HS-27A (cell line): Measurements from ENCODE around the gene NFIL3.
"Not testable (repeated sequence)": the region's sequence is repeated elsewhere in the genome, so short reads cannot be mapped to it uniquely, and the experiment has no call there.

ENCODE experiments used
- DNase-seq: peaks from one replicate; pipeline ENCODE4 v3.0.0-alpha.2; 2012; ENCODE audit warnings: low read depth, missing footprints

Gene NFIL3

DNA sequence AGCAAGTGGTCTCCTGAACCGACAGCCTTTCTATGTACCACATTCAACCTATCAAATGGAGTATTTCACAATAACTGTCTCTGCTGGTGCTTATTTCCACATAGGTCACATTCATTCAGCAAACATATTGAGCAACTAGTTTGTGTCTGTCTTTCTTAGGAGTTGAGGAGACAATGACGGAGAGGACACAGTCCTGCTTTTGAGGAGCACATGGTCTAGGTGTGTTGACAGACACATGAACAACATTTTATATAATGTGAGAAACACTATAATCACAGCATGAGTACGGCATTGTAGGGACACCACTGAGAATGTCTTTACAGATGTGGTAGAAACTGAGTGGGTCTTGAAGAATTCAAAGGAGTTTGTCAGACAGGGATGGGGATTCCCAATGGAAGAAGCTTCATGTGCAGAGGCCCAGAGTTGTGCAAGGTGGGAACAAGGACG is 28.5 kb downstream of the NFIL3 start:
- DNase-seq: no peak

DNA sequence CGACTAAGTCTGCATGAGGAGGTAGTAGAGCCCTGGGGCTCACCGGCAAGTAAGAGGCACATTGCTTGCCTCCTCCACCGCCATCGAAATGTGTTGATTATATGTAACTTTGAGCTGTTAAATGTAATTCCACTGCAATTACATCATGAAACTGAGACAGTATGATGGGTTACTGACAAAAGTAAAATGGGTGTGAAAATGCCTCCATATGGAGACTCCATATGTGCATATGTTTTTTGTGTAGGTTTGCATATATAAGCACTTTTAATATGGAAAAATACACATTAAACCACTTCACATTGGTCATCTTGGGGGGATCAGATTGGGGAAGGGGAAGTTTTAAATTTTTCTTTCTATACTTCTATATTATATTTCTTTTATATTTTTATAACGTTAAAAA is 29.8 kb downstream of the NFIL3 start:
- DNase-seq: no peak

DNA sequence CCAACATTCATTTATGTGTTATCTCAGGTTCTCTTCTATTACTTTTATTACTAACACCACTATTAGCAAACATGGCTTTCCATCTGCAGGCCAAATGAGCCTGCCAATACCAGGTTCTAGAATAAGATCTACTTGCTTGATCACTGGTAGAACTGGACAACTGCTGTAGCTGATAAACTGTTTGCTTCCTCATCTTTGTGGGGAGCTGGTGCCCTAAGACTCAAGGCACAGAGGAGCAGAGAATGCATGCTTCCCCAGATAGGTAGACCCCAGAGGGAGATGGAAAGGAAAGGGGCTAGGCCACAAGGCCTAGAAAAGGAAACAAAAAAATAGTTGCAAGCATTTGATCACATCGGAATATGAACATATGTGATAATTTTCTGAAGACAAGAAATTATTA is 31.2 kb downstream of the NFIL3 start:
- DNase-seq: no peak

DNA sequence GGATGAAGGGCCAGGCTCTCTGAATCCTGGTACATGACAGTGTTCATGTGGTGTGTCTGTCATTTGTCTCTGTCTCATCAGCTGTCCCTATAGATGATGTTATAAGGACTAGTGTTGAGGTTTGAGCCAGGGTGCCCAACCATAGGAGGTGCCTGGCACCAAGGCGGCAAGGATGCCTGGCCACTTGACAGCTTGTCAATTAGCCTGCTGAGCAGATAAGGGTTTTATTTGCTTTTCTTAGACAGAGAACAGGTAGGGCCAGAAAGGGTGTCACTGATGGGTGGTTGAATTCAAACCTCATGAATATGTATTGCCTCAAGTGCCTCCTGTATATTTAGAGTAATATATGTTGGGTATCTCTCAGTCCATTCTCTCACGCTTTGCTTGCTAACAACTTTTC is 31.8 kb downstream of the NFIL3 start:
- no peak for DNase-seq

DNA sequence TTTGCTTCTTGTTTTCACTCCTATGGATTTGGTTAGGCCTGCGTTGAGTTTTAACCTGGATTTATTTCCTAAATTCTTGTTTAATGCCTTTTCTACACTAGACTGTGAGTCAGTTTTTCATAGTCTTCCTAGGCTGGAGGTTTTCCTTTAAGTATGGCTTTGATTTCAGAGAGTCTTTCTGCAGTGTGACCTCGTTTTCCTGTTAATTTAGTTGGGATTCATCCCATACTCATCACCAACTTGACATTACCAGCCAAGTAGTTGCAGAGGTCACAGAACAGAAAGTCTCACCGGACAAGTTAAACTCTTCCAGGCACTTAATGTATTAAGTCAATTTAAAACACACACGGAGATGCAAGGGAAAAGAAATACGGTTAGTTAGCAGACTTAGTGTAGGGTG is 32.2 kb downstream of the NFIL3 start:
- no peak for DNase-seq

DNA sequence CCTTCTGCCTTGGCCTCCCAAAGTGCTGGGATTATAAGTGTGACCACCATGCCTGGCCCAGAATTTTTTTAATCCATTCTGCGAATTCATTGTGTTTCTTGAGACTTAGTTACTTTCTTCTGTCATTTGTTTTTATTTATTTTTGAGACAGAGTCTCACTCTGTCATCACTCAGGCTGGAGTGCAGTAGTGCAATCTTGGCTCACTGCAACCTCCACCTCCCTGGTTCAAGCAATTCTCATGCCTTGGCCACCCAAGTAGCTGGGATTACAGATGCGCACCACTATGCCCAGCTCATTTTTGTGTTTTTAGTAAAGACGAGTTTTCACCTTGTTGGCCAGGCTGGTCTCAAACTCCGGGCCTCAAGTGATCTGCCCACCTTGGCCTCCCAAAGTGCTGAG is 33.9 kb downstream of the NFIL3 start:
- not testable (repeated sequence) for DNase-seq

DNA sequence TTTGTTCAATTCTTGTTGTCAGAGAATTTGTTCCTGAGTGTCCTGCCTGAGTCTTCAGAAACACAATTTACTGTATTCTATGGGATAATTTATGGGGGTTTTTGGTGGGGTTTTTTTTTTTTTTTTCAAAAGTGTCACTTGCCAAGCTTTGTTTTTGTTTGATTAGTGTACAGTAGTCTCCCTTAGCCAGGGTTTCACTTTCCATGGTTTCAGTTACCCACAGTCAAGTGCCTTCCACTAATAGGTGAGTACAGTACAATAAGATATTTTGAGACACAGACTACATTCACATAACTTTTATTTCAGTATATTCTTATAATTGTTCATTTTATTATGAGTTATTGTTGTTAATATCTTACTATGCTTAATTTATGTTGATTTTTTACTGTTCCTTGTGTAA is 36.9 kb downstream of the NFIL3 start:
- no peak for DNase-seq

DNA sequence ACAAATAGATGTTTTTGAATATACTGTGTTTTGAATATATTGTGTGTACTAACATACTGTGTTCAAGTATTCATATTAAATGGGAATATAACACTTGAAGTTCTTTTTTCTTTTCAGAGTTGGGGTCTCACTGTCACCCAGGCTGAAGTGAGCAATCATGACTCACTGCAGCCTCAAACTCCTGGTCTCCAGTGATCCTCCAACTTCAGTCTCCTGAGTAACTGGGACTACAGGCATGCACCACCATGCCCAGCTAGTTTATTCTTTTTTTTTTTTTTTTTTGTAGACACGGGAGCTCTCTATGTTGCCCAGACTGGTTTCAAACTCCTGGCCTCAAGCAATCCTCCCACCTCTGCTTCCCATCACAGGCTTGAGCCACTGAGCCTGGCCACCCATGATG is 38.7 kb downstream of the NFIL3 start:
- DNase-seq: no peak

DNA sequence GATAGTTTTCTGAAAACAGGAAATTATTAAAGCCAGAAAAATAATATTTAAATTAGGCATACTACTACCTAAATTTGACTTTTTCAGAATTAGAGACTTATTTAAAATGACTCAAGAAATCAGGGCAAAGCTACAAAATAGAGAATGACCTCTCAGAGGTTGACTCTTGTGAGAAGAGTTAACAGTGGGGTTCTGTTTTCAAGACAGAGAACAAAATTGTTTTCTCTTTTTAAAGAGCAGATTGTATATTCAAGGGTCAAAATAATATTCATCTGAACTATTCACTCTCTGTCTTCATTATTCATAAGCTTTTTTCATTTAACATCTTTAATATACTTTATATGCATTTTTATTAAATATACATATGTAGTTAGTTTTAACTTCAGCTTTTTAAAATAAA is 40.1 kb downstream of the NFIL3 start:
- no peak for DNase-seq

DNA sequence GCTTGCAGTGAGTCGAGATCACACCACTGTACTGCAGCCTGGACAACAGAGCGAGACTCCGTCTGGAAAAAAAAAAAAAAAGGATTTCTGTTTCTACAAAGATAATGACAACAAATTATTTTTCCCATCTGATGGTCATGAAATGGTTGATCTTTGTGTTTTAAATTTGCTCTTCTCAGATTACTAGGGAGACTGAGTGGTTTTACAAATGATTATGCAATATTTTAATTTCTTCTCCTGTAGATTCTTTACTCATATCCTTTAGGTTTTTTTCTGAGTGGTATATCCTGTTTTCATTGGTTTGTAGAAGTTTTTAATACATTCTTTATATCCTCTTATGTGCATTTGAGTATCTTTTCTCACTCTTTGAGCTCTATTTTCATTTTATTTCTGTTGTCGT is 41.3 kb downstream of the NFIL3 start:
- no peak for DNase-seq

DNA sequence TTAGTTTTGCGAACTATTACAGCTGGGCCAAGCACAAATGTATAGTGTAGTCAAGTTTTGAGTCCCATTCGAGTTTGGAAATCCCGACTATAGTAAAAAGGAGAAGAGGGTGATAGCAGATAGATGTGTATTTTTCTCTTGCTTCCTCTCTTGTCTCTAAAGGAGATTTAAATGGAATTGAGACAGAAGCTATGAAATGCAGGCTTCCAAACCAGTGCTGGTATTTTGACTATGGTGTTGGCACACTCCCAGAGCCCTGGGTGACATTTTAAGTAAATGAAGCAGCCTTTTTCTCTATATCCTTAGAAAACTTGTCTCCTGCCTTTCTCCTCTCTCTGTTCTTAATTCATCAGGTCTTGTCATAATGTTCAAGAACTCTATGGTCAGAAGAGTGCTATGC is 44.2 kb downstream of the NFIL3 start:
- DNase-seq: no peak

DNA sequence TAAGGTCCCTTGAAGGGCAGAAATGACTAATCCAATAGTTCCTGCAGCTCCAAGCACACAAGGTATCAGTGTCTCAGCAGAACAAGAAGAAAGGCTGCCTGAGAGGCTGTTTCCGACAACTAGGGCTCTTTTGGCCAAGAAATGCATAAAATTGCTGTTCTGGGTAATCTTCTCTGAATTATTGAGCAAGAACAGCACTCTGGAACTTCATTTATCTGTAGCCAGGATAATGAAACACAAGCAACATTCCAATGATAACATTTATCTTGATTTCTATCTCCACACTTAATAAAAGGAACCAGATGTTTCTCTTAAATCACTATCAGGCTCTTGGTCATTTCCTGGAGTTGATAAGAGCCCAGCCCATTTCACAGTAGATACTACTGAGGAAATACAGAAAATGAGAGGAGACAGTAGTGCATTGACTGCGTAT is 44.9 kb downstream of the NFIL3 start:
- no peak for DNase-seq

DNA sequence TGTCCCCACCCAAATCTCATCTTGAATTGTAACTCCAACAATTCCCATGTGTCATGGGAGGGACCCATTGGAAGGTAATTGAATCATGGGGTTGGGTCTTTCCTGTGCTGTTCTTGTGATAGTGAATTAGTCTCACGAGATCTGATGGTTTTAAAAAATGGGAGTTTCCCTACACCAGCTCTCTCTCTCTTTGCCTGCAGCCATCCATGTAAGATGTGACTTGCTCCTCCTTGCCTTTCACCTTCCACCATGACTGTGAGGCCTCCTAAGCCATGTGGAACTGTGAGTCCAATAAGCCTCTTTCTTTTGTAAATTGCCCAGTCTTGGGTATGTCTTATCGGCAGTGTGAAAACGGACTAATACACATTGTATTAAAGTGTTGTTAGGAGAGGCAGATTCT is 45.6 kb downstream of the NFIL3 start:
- not testable (repeated sequence) for DNase-seq

DNA sequence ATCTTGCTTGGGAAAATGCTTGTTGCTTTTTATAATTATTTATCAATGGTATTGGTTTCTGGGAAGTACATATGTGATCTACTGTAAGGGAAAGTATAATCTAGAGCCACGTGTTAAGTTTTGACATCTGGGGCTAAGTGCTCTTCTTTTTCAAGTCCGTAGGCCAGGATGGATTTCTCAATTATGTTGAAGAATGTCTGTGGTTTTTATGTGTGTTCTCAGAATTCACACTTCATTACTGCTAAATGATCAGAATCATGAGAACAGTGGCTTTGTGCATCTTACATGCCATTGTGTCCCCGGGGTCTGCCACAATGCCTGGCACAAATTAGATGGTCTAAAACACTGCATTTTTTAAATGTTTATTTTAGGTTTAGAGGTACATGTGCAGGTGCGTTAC is 47.4 kb downstream of the NFIL3 start:
- no peak for DNase-seq

DNA sequence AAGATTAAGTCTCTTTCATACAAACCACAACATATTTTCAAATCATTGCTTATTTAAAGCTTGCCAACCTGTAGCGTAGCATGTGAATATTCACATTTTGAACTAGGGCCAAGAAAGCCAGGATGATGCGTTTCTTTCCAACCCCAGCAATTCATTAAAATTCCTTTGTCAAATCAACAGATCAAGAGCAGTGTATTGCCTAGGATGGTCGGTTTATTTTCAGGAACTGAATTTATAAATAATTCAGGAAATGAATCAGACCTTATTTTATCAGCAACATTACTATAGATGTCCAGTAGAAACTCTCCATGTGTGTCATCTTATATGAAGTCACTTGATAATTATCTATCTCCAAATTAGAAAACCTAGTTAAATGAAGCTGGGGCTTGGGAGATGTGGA is 48.7 kb downstream of the NFIL3 start:
- DNase-seq: no peak

DNA sequence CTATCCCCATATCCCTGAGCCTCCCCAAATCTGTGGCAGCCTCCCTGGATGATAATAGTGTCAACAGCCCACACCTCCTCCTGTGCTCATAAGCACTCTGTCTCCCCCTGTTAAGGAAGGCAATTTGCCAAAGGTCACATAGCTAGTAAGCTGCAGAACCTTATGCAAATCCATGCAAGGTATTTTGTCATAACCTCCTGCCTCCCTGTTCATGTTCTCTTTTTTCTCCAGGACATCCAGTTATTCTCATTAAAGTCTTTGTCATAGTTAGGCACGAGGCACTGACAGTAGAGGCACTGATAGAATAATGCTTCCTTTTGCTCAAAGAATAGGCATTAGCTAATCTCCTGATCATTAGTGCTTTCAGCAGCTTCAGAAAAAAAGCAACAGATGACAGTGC is 51.7 kb downstream of the NFIL3 start:
- DNase-seq: no peak

DNA sequence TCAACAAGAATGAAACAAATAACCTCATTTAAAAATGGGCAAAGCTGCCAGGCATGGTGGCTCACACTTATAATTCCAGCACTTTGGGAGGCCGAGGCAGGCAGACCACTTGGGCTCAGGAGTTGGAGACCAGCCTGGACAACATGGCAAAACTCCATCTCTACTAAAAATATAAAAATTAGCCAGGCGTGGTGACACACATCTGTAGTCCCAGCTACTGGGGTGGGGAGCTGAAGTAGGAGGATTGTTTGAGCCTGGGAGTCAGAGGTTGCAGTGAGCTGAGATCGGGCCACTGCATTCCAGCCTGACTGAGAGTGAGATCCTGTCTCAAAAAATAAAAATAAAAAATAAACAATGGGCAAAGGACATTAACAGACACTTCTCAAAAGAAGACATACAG is 53.6 kb downstream of the NFIL3 start:
- not testable (repeated sequence) for DNase-seq

DNA sequence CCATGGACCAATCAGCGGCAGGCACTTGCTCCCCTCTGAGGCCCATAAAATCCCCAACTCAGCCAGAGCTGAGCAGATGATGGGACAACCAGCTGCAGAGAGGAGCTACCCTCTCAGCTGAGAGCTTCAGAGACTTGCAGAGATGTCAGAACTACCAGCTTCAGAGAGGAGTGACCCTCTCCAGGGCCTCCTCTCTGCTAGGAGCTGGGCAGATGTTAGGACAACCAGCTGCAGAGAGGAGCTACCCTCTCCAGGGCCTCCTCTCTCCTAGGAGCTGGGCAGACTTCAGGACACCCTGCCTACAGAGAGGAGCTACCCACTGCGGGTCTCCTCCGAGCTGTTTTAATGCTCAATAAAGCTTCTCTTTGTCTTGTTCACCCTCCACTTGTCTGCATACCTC is 58.9 kb downstream of the NFIL3 start:
- DNase-seq: no peak

DNA sequence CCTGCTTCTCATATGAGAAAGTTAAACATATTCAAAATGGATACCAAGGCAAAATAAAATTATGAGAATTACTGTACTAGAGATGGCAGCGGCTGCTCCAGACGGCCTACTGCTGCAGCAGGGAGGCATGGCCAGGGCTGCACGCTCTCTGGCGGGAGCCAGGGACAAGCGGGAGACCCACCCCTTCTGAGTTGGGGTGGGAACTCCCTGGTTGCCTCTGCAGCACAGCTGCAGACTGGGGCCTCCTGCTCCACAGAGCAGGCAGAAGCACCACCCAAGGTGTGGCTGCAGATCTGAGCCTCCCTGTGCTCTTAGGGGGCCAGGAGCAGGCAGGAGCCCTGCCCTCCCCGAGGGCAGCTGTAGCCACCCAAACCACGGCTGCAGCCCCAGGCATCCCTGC is 59.6 kb downstream of the NFIL3 start:
- no peak for DNase-seq

DNA sequence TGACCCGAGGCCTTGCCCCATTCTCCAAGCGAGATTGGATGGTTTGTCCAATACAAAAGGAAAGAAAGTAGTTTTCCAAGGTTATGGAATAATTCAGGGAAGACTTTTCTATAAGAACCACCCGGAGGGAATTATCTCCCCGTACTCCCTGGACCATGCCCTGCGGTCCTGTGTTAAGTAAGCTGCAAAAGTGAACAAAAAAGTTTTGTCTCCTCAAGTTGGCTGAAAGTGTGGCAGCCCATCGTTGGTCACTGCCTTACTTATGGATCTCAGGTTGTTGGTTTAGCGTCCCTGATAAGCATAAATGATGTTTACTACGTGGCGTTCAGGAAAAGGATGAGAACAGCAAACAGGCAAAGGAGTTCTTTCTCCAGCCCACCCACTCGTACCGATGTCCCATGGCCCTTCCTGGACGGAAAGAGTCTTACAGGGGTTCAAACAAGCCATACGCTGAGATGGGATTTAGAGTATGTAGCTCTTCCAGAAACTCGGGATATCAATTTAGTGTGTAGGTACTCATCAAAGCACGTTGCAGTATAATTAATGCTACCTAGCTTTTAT is 61.5 kb downstream of the NFIL3 start:
- no peak for DNase-seq

DNA sequence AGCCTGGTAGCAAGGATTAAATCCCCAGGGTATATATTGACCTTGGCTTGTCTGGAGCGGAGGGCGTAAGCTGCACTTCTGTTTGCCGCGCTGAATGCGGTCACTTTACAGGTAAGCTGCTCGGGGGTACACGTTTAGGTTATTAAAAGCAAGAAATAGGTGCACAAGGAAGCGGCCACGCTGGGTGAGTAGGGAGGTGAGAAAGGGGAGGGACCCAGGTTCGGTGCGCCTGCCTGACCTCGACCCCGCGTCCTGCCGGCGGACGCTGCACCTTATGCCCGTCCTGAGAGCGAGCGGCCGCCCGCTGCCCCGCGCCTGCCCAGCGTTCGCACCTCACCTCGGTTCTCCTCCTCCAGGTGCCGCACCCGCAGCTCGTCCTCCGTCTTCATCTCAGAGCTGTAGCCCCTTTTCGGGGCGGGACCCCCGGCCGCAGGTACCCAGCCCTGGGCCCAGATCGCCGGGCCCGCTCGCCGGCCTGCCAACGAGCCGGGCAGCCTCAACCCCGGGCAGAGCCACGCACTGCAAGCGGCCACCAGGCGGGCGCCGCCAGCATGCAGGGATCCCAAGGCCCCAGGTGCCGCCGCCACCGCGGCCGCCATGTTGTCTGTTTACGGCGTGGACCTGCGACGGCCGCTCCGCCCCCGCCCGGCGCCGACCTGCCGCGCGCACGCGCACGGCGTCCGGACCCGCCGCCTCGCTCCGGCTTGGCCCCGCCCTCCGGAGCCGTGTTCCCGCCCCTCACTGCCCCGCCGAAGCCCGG is 62.2 kb downstream of the NFIL3 start, which contains the start of gene AUH:
Gene AUH, minus strand, starts transcription at position 628 of the 760 bp plus-strand sequence. Its CDS starts 29 bp downstream, at position 599.
- peak; percentile 38 for DNase-seq

DNA sequence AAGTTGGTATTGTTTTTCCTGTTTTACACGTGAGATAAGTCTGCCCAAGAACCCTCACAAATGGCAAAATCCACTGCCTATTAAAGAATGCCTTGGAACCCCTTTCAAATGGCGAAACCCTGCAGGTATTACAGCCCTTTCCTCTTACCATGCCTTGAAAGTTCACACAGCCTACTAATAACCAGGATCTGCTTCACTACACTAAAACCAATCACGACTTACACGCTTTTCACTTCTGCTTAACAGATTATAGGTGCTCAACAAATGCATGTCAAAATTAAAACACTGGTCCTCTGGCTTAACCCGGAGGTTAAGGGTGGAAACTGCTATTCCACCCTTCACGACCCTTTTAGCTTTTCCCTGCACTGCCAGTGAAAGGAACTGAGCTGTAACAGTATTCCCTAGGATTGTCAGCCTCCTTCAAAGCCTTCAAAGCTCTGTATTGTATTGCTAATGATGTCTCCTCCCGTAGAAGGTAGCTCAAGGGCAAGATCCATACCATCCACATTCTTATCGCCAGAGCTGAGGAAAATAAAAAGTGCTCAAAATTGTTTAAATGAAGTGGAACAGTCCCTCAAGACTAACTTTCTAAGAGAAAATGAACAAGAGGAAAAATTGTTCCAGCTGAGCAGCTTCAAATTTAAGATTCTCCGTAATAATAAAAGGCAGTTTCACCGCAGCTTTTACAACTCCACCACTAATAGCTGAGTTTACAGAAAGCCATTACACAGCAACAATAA is 62.9 kb downstream of the NFIL3 start:
- no peak for DNase-seq
